ENCODE data around the gene ATP6V0C.
A peak's percentile ranks its signal among the peaks of the same experiment; 100 is the strongest.

Gene ATP6V0C

GRCh38 chr16:2487903-2488531 lies 25.7 kb upstream of the ATP6V0C start:
- no peak for DNase-seq (ENCODE audit: extremely low spot score, insufficient read length, low read depth)
- no peak for FAIRE-seq

- DNase-seq (ENCODE audit: extremely low spot score, insufficient read length, low read depth) = no peak
- FAIRE-seq = no peak
These were observed 24.2 kb upstream of the ATP6V0C start for GRCh38 chr16:2489581-2489980.

DNA sequence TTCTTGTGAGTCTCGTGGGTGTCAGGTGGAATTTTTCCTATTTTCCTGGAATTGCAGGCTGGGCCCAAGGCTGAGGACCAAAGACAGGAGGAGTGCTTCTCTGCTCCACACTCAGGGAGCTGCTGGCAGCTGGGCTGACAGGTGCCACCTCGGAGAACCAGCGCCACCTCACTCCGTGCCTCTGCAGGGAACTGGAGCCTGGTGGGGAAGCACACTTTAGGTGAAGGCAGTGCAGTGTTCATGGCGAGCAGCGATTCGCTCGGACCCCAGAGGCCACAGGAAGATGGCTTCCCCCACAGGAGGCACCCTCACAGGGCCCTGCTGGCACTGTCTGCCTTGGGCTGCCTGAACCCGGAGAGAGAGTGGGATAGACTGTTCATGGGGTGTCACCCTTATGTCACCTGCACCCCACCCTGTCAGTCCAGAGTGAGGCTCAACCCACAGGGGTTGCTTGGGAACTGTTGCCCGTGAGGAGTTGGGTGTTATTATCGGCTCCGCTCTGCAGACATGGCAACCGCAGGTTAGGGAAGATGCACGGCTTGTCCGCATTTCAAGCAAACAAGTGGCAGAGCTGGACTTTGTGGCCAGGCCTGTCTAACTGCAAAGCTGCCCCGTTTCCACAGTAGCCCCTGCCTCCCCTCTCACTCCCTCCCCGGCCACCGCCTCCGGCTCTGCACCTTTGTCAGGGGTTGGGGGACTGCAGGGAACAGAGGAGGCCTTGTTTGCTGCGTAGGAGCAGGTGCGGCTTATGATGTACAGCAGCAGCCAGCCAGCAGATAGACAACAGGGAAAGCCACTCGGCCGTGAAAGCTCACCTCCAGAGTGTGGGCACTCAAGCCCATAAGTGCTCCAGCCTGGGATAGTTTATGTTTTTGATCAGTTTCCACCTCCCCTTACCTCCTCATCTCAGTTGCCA lies 23.3 kb upstream of the ATP6V0C start:
- no peak for DNase-seq (ENCODE audit: extremely low spot score, insufficient read length, low read depth)
- FAIRE-seq = no peak

- no peak for FAIRE-seq
- DNase-seq (ENCODE audit: extremely low spot score, insufficient read length, low read depth) = no peak
These were observed 21.5 kb upstream of the ATP6V0C start for GRCh38 chr16:2492292-2492691.

DNA sequence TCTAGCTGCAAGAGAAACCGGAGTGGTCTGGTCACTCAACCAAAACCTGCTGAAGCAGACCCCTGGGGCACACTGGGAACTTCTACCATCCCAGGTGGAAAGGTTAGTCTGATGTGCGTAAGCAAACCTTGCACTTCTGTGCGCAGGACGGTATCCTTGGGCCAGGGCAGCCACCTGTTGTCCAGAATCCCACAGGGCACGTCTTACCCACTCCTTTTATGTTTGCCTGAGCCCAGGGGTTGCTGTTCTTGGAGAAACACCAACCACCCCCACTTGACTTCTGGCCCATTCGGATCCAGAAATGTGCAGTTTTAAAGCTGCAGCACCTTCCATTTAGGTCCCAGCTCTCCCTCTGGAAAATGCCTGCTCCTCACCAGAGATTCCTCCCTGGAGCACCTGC lies 20.1 kb upstream of the ATP6V0C start:
- no peak for DNase-seq (ENCODE audit: extremely low spot score, insufficient read length, low read depth)

DNA sequence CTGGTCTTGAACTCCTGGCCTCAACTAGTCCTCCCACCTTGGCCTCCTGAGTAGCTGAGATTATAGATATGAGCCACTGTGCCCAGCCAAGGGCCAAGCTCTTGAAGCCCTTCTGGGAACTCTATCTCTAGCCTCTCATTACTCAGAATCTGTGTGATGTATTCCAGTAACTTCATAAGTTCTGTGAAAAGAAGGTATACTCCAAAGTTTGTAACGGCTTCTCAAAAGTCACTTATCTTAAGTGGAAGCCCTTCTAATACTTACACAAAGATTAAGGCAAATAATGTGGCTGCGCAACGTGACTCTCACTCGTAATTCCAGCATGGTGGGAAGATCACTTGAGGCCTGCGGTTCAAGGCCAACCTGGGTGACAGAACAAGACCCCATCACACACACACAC lies 19.1 kb upstream of the ATP6V0C start:
- FAIRE-seq = no peak
- DNase-seq (ENCODE audit: extremely low spot score, insufficient read length, low read depth) = no peak

More for the DNA sequence above, 20.1 kb upstream of the ATP6V0C start:
- no peak for FAIRE-seq

DNA sequence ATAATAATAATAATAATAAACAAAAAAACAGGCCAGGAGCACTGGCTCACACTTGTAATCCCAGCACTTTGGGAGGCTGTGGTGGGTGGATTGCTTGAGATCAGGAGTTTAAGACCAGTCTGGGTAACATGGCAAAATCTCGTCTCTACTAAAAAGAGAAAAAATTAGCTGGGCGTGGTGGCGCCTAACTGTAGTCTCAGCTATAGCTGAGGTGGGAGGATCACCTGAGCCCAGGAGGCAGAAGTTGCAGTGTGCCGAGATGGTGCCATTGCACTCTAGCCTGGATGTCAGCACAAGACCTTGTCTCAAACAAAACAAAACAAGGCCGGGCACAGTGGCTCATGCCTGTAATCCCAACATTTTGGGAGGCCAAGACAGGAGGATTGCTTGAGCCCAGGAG lies 18.7 kb upstream of the ATP6V0C start:
- FAIRE-seq (no peak), DNase-seq (ENCODE audit: extremely low spot score, insufficient read length, low read depth) (no peak)

DNA sequence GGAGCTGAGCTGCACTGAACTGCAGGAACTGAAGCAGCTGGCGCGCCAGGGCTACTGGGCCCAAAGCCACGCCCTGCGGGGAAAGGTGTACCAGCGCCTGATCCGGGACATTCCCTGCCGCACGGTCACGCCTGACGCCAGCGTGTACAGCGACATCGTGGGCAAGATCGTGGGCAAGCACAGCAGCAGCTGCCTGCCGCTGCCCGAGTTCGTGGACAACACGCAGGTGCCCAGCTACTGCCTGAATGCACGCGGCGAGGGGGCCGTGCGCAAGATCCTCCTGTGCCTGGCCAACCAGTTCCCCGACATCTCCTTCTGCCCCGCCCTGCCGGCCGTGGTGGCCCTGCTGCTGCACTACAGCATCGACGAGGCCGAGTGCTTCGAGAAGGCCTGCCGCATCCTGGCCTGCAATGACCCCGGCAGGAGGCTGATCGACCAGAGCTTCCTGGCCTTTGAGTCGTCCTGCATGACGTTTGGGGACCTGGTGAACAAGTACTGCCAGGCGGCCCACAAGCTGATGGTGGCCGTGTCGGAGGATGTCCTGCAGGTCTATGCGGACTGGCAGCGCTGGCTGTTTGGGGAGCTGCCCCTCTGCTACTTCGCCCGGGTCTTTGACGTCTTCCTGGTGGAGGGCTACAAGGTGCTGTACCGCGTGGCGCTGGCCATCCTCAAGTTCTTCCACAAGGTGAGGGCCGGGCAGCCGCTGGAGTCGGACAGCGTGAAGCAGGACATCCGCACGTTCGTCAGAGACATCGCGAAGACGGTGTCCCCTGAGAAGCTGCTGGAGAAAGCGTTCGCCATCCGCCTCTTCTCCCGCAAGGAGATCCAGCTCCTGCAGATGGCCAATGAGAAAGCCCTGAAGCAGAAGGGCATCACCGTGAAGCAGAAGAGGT lies 17.3 kb upstream of the ATP6V0C start:
- DNase-seq (ENCODE audit: extremely low spot score, insufficient read length, low read depth) (no peak), FAIRE-seq (no peak)

DNA sequence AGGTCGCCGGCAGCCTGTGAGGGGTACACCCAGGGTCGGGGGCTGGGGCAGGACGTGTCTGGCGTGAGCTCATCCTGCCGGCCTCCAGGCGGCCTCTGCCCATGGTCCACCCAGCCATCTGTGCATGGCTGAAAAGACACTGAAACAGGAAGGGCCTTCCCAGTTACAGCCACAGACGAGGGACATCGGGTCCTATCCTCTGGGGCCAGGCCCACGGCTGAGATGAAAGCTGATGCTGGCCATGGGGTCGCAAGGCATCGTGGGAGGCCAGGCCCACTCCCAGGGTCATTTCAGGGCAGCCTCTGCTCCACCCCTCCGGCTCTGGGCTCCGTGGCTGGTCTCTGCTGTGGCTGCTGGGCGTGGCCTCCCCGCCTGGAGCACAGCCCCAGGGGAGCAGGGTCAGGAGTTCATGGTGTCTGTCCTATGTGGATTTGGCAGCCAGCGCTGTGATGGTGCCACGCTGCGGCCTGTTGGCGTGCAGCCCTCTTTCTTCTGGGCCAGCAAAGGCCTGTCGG lies 16.6 kb upstream of the ATP6V0C start:
- DNase-seq (ENCODE audit: extremely low spot score, insufficient read length, low read depth) = no peak
- FAIRE-seq = no peak

GRCh38 chr16:2497695-2498484 lies 15.9 kb upstream of the ATP6V0C start:
- no peak for DNase-seq (ENCODE audit: extremely low spot score, insufficient read length, low read depth)
- no peak for FAIRE-seq

GRCh38 chr16:2498531-2499253 lies 15.1 kb upstream of the ATP6V0C start:
- FAIRE-seq (no peak), DNase-seq (ENCODE audit: extremely low spot score, insufficient read length, low read depth) (no peak)

GRCh38 chr16:2499454-2499853 lies 14.3 kb upstream of the ATP6V0C start:
- no peak for DNase-seq (ENCODE audit: extremely low spot score, insufficient read length, low read depth)
- FAIRE-seq = no peak

DNA sequence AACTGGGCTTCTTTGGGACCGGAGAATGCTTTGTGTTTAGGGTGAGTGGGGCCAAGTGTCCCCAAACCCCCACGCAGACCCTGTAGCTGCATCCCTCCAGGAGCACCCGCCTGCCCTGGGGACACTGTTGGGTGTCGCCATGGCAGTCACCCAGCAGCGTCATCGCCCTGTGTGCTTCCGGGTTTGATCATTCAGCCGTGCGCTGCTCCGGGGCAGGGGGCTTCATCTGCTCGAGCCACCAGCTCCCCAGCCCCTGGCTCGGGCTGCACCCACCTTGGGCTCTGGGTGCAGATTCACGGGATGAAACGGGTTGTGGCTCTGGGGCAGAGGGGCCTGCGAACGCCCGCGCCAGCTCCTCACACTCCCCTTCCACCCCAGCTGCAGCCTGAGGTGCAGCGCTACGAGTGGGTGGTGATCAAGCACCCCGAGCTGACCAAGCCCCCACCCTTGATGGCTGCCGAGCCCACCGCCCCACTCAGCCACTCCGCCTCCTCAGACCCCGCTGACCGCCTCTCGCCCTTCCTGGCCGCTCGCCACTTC lies 13.8 kb upstream of the ATP6V0C start:
- no peak for FAIRE-seq
- no peak for DNase-seq (ENCODE audit: extremely low spot score, insufficient read length, low read depth)

- DNase-seq (ENCODE audit: extremely low spot score, insufficient read length, low read depth) = no peak
- FAIRE-seq = no peak
These were observed 13.3 kb upstream of the ATP6V0C start for GRCh38 chr16:2500430-2500917.

- DNase-seq (ENCODE audit: extremely low spot score, insufficient read length, low read depth) (peak; percentile 75), FAIRE-seq (peak; percentile 85)
These were observed 12.6 kb upstream of the ATP6V0C start for GRCh38 chr16:2500918-2501750.

- DNase-seq (ENCODE audit: extremely low spot score, insufficient read length, low read depth) (no peak), FAIRE-seq (no peak)
These were observed 11.5 kb upstream of the ATP6V0C start for GRCh38 chr16:2501946-2502895.

DNA sequence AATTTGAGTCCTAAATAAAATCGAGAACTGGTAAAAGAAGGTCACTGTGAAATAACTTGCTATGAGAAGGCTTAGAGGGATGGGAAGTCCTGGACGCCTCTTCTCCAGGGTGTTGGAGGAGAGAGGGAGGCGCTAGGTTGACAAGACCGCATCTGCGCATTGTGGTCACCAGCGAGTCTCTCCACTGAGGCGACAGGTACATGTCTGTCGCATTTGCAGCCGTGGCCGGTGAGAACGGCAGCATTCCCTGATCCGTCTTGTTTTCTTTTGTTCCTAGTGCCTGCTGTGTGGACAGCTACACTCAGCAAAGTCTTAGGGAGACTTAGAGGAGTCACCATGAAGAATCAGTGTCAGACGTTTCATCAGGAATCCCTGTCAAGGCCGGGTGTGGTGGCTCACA lies 8.1 kb upstream of the ATP6V0C start:
- DNase-seq (ENCODE audit: extremely low spot score, insufficient read length, low read depth) (no peak), FAIRE-seq (no peak)
